ENCODE results near the gene GTPBP10.
"Not testable (repeated sequence)": the region's sequence is repeated elsewhere in the genome, so short reads cannot be mapped to it uniquely, and the experiment has no call there.

GTPBP10 gene

GRCh38 chr7:90349305-90349704, 2.8 kb downstream of the GTPBP10 start:
- Histone ChIP-seq H3K4me2 (no peak overlapping the region), H4K20me1 (peaks cover 11% of the 10 kb centered on the region; the same call in 1 of the 2 replicates), H3K4me3 (no peak overlapping the region), H3K27ac (no peak overlapping the region), H3K9me3 (no peaks in the 10 kb centered on the region; the same call in 1 of the 2 replicates), H3K36me3 (peaks cover 22% of the 10 kb centered on the region; the same call in 1 of the 2 replicates), H3K9ac (no peak overlapping the region), H3K27me3 (no peaks in the 10 kb centered on the region), H3K4me1 (peaks cover 15% of the 10 kb centered on the region)
- TF ChIP-seq Cebpa-rat (IDR thresholded peaks at IDR 0.05): no peak

GRCh38 chr7:90350032-90350431, 3.5 kb downstream of the GTPBP10 start:
- H3K4me2 ChIP-seq, H3K9me3 ChIP-seq, H3K27ac ChIP-seq, H3K4me3 ChIP-seq, H3K9ac ChIP-seq, H3K27me3 ChIP-seq: not testable (repeated sequence)
- peaks cover 15% of the 10 kb centered on the region for H3K4me1 ChIP-seq
- peaks cover 11% of the 10 kb centered on the region; the same call in 1 of the 2 replicates for H4K20me1 ChIP-seq
- peaks cover 23% of the 10 kb centered on the region; the same call in 1 of the 2 replicates for H3K36me3 ChIP-seq

- Histone ChIP-seq H4K20me1 (peaks cover 11% of the 10 kb centered on the region; the same call in 1 of the 2 replicates), H3K9ac (no peak overlapping the region), H3K9me3 (peaks cover 4% of the 10 kb centered on the region; the same call in 1 of the 2 replicates), H3K4me3 (no peak overlapping the region), H3K4me2 (no peak overlapping the region), H3K27me3 (no peaks in the 10 kb centered on the region), H3K4me1 (peaks cover 7% of the 10 kb centered on the region), H3K36me3 (peaks cover 42% of the 10 kb centered on the region), H3K27ac (no peak overlapping the region)
- no peak for TF ChIP-seq Cebpa-rat (IDR thresholded peaks at IDR 0.05)
Measured at GRCh38 chr7:90351987-90352386, 5.5 kb downstream of the GTPBP10 start.

- H3K27me3 ChIP-seq: no peaks in the 10 kb centered on the region
- no peak overlapping the region for H3K4me2 ChIP-seq
- H4K20me1 ChIP-seq: no peaks in the 10 kb centered on the region
- H3K4me3 ChIP-seq: no peak overlapping the region
- H3K4me1 ChIP-seq: no peaks in the 10 kb centered on the region
- H3K36me3 ChIP-seq: peaks cover 78% of the 10 kb centered on the region
- TF ChIP-seq Cebpa-rat (IDR thresholded peaks at IDR 0.05): no peak
- no peak overlapping the region for H3K9ac ChIP-seq
- H3K27ac ChIP-seq: no peak overlapping the region
- peaks cover 8% of the 10 kb centered on the region for H3K9me3 ChIP-seq
Measured at GRCh38 chr7:90383422-90383821, 36.9 kb downstream of the GTPBP10 start.

DNA sequence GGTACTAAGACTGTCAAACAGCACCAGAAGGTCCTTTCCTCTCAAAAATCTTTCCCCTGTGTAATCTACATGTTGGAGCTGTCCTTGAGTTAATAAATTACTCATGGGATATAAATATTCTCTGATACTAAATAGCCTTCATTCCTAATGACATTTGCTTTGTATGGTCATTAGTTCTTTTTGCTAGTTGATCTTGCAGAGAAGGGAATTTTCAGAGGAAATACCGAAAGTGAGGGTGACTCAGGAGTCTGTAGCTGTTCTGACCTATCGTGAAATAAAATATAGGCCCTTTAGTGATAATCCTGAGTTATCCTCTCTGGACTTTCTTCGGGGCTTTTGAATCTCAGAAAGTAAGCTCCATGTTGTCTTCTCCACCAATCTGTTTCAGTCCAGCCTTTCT, 37.3 kb downstream of the GTPBP10 start:
- no peak for TF ChIP-seq Cebpa-rat (IDR thresholded peaks at IDR 0.05)
- H3K4me2 ChIP-seq: no peak overlapping the region
- no peaks in the 10 kb centered on the region for H4K20me1 ChIP-seq
- H3K27ac ChIP-seq: no peak overlapping the region
- H3K36me3 ChIP-seq: peaks cover 74% of the 10 kb centered on the region
- no peaks in the 10 kb centered on the region for H3K4me1 ChIP-seq
- H3K9ac ChIP-seq: no peak overlapping the region
- H3K9me3 ChIP-seq: peaks cover 8% of the 10 kb centered on the region
- no peaks in the 10 kb centered on the region for H3K27me3 ChIP-seq
- no peak overlapping the region for H3K4me3 ChIP-seq

DNA sequence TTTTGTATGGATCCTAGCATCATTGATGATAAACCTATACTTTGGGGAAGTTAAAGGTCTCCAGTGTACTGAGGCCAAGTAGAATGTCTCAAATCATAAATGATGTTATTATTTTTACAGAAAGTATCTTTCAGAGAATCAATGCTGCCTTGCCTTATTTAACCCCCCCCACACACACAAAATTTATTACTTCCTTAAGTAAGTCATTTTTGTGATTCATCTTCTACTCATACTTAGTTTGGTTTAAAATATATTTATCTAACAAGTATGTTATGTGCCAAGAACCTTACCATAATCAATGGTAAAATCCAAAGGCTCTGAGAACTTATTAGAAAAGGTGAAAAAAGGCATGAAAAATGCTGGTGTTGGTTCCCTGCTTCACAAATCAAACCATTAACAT, 37.9 kb downstream of the GTPBP10 start:
- Histone ChIP-seq H3K36me3 (peaks cover 68% of the 10 kb centered on the region), H3K4me1 (no peaks in the 10 kb centered on the region), H3K9me3 (peaks cover 8% of the 10 kb centered on the region), H3K9ac (no peak overlapping the region), H3K27me3 (no peaks in the 10 kb centered on the region), H3K27ac (no peak overlapping the region), H3K4me2 (no peak overlapping the region), H3K4me3 (no peak overlapping the region), H4K20me1 (no peaks in the 10 kb centered on the region)
- TF ChIP-seq Cebpa-rat (IDR thresholded peaks at IDR 0.05): no peak

- no peaks in the 10 kb centered on the region for H4K20me1 ChIP-seq
- H3K4me2 ChIP-seq: no peak overlapping the region
- H3K27me3 ChIP-seq: no peaks in the 10 kb centered on the region
- no peak overlapping the region for H3K27ac ChIP-seq
- no peak for TF ChIP-seq Cebpa-rat (IDR thresholded peaks at IDR 0.05)
- H3K9me3 ChIP-seq: no peaks in the 10 kb centered on the region
- H3K4me3 ChIP-seq: no peak overlapping the region
- H3K4me1 ChIP-seq: no peaks in the 10 kb centered on the region
- H3K36me3 ChIP-seq: peaks cover 38% of the 10 kb centered on the region
- H3K9ac ChIP-seq: no peak overlapping the region
Measured at GRCh38 chr7:90387470-90388240, 41.1 kb downstream of the GTPBP10 start.

GRCh38 chr7:90390926-90391325, 44.4 kb downstream of the GTPBP10 start:
- Histone ChIP-seq H3K4me3 (no peak overlapping the region), H3K4me2 (no peak overlapping the region), H3K36me3 (peaks cover 6% of the 10 kb centered on the region), H3K27ac (no peak overlapping the region), H3K4me1 (no peaks in the 10 kb centered on the region), H3K27me3 (no peaks in the 10 kb centered on the region), H3K9me3 (no peaks in the 10 kb centered on the region), H4K20me1 (no peaks in the 10 kb centered on the region), H3K9ac (no peak overlapping the region)
- no peak for TF ChIP-seq Cebpa-rat (IDR thresholded peaks at IDR 0.05)

GRCh38 chr7:90391488-90391887, 45.0 kb downstream of the GTPBP10 start:
- Histone ChIP-seq H3K4me1 (no peaks in the 10 kb centered on the region), H3K9ac (no peak overlapping the region), H3K4me2 (no peak overlapping the region), H3K27me3 (no peaks in the 10 kb centered on the region), H3K36me3 (peaks cover 1% of the 10 kb centered on the region; the same call in 1 of the 2 replicates), H3K4me3 (no peak overlapping the region), H4K20me1 (no peaks in the 10 kb centered on the region), H3K9me3 (no peaks in the 10 kb centered on the region), H3K27ac (no peak overlapping the region)
- TF ChIP-seq Cebpa-rat (IDR thresholded peaks at IDR 0.05): no peak

- no peak overlapping the region for H3K4me2 ChIP-seq
- H3K9me3 ChIP-seq: no peaks in the 10 kb centered on the region
- H3K27ac ChIP-seq: no peak overlapping the region
- H3K9ac ChIP-seq: no peak overlapping the region
- H3K36me3 ChIP-seq: no peaks in the 10 kb centered on the region
- no peak overlapping the region for H3K4me3 ChIP-seq
- no peak for TF ChIP-seq Cebpa-rat (IDR thresholded peaks at IDR 0.05)
- H4K20me1 ChIP-seq: no peaks in the 10 kb centered on the region
- no peaks in the 10 kb centered on the region for H3K27me3 ChIP-seq
- no peaks in the 10 kb centered on the region for H3K4me1 ChIP-seq
Measured at GRCh38 chr7:90396420-90396819, 49.9 kb downstream of the GTPBP10 start.

Data from BLaER1 (cell line).